Measurements from ENCODE around the gene ZCCHC24. TPM values are rescaled to one million over a fixed set of nuclear protein-coding genes. Genes with fewer than 3 reads are reported as not detected.

ZCCHC24 gene
- total RNA-seq, 2 experiments from 2014 or later: 0.78 to 0.80 TPM

DNA sequence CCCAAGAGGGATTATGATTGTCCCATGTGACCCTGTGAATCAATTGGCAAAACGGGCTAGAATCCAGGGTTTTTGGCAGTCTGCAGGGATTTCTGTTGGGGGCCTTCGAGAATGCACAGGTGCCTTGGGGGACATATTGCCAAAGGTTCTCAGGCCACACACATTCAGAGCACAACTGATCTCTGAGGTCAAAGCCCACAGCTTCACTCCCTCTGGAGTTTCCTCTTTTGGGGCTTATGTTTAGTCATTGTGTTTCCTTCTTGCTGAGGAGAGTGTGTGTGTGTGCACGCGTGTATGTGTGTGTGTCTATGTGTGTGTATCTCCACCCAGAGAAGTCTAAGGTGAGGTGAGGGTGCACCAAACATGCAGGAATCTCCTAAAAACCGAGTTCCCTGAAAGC, 89.3 kb downstream of the ZCCHC24 start:
- DNase-seq: no peak
- H3K27me3 Mint-ChIP-seq: no peaks in the 10 kb centered on the region
- peaks cover 52% of the 10 kb centered on the region for H3K36me3 Mint-ChIP-seq
- H3K27ac Mint-ChIP-seq: no peak overlapping the region
- no peak overlapping the region for H3K4me3 Mint-ChIP-seq
- no peaks in the 10 kb centered on the region for H3K9me3 Mint-ChIP-seq
- H3K4me1 Mint-ChIP-seq: peaks cover 33% of the 10 kb centered on the region

DNA sequence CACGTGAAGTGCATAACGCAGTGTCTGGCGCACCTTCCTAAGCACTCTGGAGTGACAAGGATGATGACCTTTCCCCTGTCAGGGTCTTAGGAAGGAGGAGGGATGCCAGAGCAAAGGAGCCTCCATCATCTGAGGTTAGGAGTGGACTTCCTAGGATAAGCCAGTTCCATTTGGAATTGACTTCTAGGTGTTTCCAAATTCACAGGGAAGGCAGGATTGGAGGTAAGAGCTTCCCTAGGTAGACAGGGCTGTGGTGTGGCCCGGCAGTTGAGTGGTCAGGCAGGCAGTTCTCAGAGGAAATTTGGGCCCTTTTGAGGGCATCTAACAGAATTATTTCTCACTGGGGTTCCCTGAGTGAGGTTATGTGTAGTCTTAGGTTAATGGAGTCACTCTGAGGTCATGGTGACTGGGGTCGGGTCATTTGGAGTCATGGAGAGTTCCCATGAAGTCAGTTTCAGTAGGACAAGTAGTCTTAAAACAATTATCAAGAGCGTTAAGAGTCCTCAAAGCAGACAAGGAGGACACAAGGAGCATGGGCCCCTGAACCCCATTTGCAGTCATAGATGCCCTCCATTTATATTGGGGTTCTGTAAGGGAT, 89.9 kb downstream of the ZCCHC24 start:
- H3K36me3 Mint-ChIP-seq: peaks cover 49% of the 10 kb centered on the region
- H3K27me3 Mint-ChIP-seq: no peaks in the 10 kb centered on the region
- H3K27ac Mint-ChIP-seq: peak overlapping the region; percentile 7
- no peak for DNase-seq
- H3K4me3 Mint-ChIP-seq: no peak overlapping the region
- H3K9me3 Mint-ChIP-seq: no peaks in the 10 kb centered on the region
- peaks cover 28% of the 10 kb centered on the region for H3K4me1 Mint-ChIP-seq

- Mint-ChIP-seq H3K4me1 (peaks cover 33% of the 10 kb centered on the region), H3K4me3 (no peak overlapping the region), H3K9me3 (no peaks in the 10 kb centered on the region), H3K27ac (no peak overlapping the region), H3K36me3 (peaks cover 57% of the 10 kb centered on the region), H3K27me3 (no peaks in the 10 kb centered on the region)
- no peak for DNase-seq
Observed at GRCh38 chr10:79354615-79355014, 90.8 kb downstream of the ZCCHC24 start.

DNA sequence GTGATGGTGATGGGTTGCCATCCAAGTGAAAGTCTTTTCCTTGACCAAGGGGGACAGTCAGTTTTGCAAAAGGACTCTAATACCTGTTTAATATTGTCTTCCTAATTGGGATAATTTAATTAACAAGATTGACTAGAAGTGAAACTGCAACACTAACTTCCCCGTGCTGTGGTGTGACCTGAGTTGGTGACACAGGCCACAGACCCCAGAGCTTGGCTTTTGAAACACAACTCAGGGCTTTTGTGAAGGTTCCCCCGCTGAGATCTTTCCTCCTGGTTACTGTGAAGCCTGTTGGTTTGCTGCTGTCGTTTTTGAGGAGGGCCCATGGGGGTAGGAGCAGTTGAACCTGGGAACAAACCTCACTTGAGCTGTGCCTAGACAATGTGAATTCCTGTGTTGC, 91.3 kb downstream of the ZCCHC24 start:
- Mint-ChIP-seq H3K4me1 (peaks cover 37% of the 10 kb centered on the region), H3K4me3 (peak overlapping the region; percentile 40)

GRCh38 chr10:79353726-79354125, 91.7 kb downstream of the ZCCHC24 start:
- Mint-ChIP-seq H3K27me3 (no peaks in the 10 kb centered on the region), H3K27ac (peak overlapping the region; percentile 76), H3K36me3 (peaks cover 66% of the 10 kb centered on the region), H3K9me3 (no peaks in the 10 kb centered on the region), H3K4me3 (no peak overlapping the region), H3K4me1 (peaks cover 41% of the 10 kb centered on the region)
- no peak for DNase-seq

More for the DNA sequence above, 91.3 kb downstream of the ZCCHC24 start:
- H3K27me3 Mint-ChIP-seq: no peaks in the 10 kb centered on the region
- no peaks in the 10 kb centered on the region for H3K9me3 Mint-ChIP-seq
- peaks cover 62% of the 10 kb centered on the region for H3K36me3 Mint-ChIP-seq
- H3K27ac Mint-ChIP-seq: peak overlapping the region; percentile 76
- no peak for DNase-seq

DNA sequence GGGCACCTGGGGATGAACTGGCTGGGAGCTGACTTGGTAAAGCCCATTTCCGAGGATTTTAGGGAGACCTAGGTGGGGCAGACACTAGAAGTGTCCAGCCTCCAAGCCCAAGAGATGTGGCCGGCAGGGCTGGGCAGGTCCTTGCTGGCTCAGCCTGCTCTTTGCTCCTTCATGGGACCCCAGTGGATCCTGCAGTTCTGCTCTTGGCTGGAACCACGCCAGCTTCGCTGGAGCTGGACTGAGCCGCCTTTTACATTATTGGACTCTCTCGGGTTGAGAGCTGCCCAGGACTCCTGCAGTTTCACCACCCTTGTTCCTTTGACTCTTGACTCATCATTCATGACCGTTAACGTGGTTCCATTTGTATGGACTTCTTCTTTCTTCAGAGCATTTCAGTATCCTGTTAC, 92.4 kb downstream of the ZCCHC24 start:
- DNase-seq: no peak
- H3K4me3 Mint-ChIP-seq: no peak overlapping the region
- H3K9me3 Mint-ChIP-seq: no peaks in the 10 kb centered on the region
- H3K36me3 Mint-ChIP-seq: peaks cover 73% of the 10 kb centered on the region
- no peak overlapping the region for H3K27ac Mint-ChIP-seq
- no peaks in the 10 kb centered on the region for H3K27me3 Mint-ChIP-seq
- H3K4me1 Mint-ChIP-seq: peaks cover 44% of the 10 kb centered on the region

GRCh38 chr10:79352035-79352877, 93.2 kb downstream of the ZCCHC24 start:
- H3K27ac Mint-ChIP-seq: peak overlapping the region; percentile 61
- no peaks in the 10 kb centered on the region for H3K27me3 Mint-ChIP-seq
- peaks cover 69% of the 10 kb centered on the region for H3K36me3 Mint-ChIP-seq
- DNase-seq: no peak
- H3K4me1 Mint-ChIP-seq: peaks cover 44% of the 10 kb centered on the region
- H3K9me3 Mint-ChIP-seq: no peaks in the 10 kb centered on the region
- H3K4me3 Mint-ChIP-seq: no peak overlapping the region

- Mint-ChIP-seq H3K4me1 (peaks cover 47% of the 10 kb centered on the region), H3K27ac (no peak overlapping the region), H3K9me3 (no peaks in the 10 kb centered on the region), H3K36me3 (peaks cover 63% of the 10 kb centered on the region), H3K4me3 (no peak overlapping the region), H3K27me3 (no peaks in the 10 kb centered on the region)
- no peak for DNase-seq
Observed at GRCh38 chr10:79351332-79351731, 94.1 kb downstream of the ZCCHC24 start.

- Mint-ChIP-seq H3K27me3 (no peaks in the 10 kb centered on the region), H3K4me3 (no peak overlapping the region), H3K36me3 (peaks cover 56% of the 10 kb centered on the region), H3K4me1 (peaks cover 43% of the 10 kb centered on the region), H3K9me3 (no peaks in the 10 kb centered on the region), H3K27ac (no peak overlapping the region)
- DNase-seq: no peak
Observed at GRCh38 chr10:79350407-79351154, 94.8 kb downstream of the ZCCHC24 start.

GRCh38 chr10:79349766-79350406, 95.5 kb downstream of the ZCCHC24 start:
- Mint-ChIP-seq H3K4me3 (peak overlapping the region; percentile 87), H3K36me3 (peaks cover 52% of the 10 kb centered on the region), H3K9me3 (no peaks in the 10 kb centered on the region), H3K27me3 (no peaks in the 10 kb centered on the region), H3K27ac (peak overlapping the region; percentile 25), H3K4me1 (peaks cover 46% of the 10 kb centered on the region)
- DNase-seq: no peak

DNA sequence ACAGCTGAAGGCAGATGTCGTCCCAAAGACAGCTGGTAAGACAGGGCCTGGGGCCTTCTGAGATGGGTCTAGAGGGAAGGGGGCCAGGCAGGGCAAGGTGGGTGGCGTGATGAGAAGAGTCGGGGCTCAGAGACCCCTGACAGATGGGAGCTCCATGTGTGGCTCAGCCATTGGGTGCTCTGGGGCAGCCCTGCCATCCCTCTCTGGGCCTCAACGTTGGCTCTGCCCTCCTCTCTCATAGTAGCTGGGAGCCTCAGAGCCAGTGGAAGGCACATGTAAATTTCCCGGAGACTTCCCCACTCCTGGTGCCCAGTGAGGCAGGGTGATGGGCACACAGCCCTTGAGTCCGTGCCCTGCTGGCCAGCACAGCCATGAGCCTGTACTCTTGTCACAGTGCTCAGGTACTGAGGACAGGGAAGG, 96.3 kb downstream of the ZCCHC24 start:
- H3K27me3 Mint-ChIP-seq: no peaks in the 10 kb centered on the region
- peaks cover 45% of the 10 kb centered on the region for H3K36me3 Mint-ChIP-seq
- H3K27ac Mint-ChIP-seq: peak overlapping the region; percentile 93
- H3K4me1 Mint-ChIP-seq: peaks cover 38% of the 10 kb centered on the region
- no peaks in the 10 kb centered on the region for H3K9me3 Mint-ChIP-seq
- no peak for DNase-seq
- H3K4me3 Mint-ChIP-seq: peak overlapping the region; percentile 87

DNA sequence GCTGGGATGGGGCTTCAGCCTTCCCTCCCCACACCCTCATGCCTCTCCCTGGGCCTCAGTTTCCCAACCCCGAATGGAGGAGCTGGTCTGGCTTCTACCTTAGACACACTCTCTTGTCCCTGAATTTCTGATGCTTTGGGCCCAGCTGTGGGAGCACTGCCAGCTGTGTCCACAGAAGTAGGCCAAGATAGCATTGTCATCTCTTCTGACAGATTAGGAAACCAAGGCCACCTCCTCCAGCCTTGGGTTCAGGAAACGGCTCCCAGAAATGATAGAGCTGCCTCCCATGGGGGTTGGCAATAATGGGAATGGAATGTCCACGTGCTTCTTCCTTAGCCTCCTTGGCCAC, 96.8 kb downstream of the ZCCHC24 start:
- Mint-ChIP-seq H3K9me3 (no peaks in the 10 kb centered on the region), H3K4me3 (peak overlapping the region; percentile 87), H3K27me3 (no peaks in the 10 kb centered on the region), H3K27ac (peak overlapping the region; percentile 93), H3K36me3 (peaks cover 40% of the 10 kb centered on the region), H3K4me1 (peaks cover 33% of the 10 kb centered on the region)
- DNase-seq: no peak

GRCh38 chr10:79347894-79348639, 97.4 kb downstream of the ZCCHC24 start:
- Mint-ChIP-seq H3K36me3 (peaks cover 35% of the 10 kb centered on the region), H3K4me1 (peaks cover 28% of the 10 kb centered on the region), H3K27ac (peak overlapping the region; percentile 93), H3K9me3 (no peaks in the 10 kb centered on the region), H3K4me3 (peak overlapping the region; percentile 87), H3K27me3 (no peaks in the 10 kb centered on the region)
- DNase-seq: peak; percentile 84

GRCh38 chr10:79347226-79347893, 98.1 kb downstream of the ZCCHC24 start, which contains the start of gene PPIF:
TSS of gene PPIF (plus strand) at chr10:79347469. CDS start at chr10:79347549, 80 bp downstream.
- no peaks in the 10 kb centered on the region for H3K9me3 Mint-ChIP-seq
- DNase-seq: peak; percentile 95
- H3K4me1 Mint-ChIP-seq: peaks cover 27% of the 10 kb centered on the region
- peak within 1 kb of the TSS; percentile 93 for H3K27ac Mint-ChIP-seq
- H3K27me3 Mint-ChIP-seq: no peaks in the 10 kb centered on the region
- peak within 1 kb of the TSS; percentile 87 for H3K4me3 Mint-ChIP-seq
- H3K36me3 Mint-ChIP-seq: peaks cover 30% of the 10 kb centered on the region

Measured in activated naive CD8-positive, alpha-beta T cell treated with anti-CD3 and anti-CD28 coated beads for 36 hours (primary cell).